HG03342 (cell line): Measurements from ENCODE around the gene PSMC3IP.
"Not testable (repeated sequence)": the region's sequence is repeated elsewhere in the genome, so short reads cannot be mapped to it uniquely, and the experiment has no call there.

Experiments
- ATAC-seq: cut with Tn5 transposase; IDR thresholded peaks from one replicate; pipeline ENCODE4 v1.9.1; 2021; ENCODE audit warnings: mild to moderate bottlenecking, moderate library complexity; ENCODE audit not compliant: unreplicated experiment

The PSMC3IP gene

GRCh38 chr17:42541041-42541833, 36.3 kb downstream of the PSMC3IP start:
- no peak for ATAC-seq

GRCh38 chr17:42540558-42540957, 37.0 kb downstream of the PSMC3IP start:
- ATAC-seq, result not testable (repeated sequence)

GRCh38 chr17:42538482-42538881, 39.0 kb downstream of the PSMC3IP start:
- ATAC-seq, result no peak

- ATAC-seq, result no peak
These were observed 39.6 kb downstream of the PSMC3IP start for GRCh38 chr17:42537826-42538451.

- no peak for ATAC-seq
These were observed 40.2 kb downstream of the PSMC3IP start for GRCh38 chr17:42537156-42537805.

- ATAC-seq, result peak; percentile 51
These were observed 41.0 kb downstream of the PSMC3IP start for GRCh38 chr17:42536372-42537155.

- peak; percentile 80 for ATAC-seq
These were observed 41.5 kb downstream of the PSMC3IP start, which contains the start of gene NAGLU for GRCh38 chr17:42536048-42536371. Gene NAGLU, plus strand, starts transcription at chr17:42536241. Its CDS starts 32 bp downstream, at chr17:42536273.

- no peak for ATAC-seq
These were observed 42.1 kb downstream of the PSMC3IP start for GRCh38 chr17:42535155-42536047.

- ATAC-seq, result no peak
These were observed 45.8 kb downstream of the PSMC3IP start for GRCh38 chr17:42531455-42532354.

- ATAC-seq, result no peak
These were observed 46.5 kb downstream of the PSMC3IP start for GRCh38 chr17:42530952-42531454.

GRCh38 chr17:42529061-42529460, 48.5 kb downstream of the PSMC3IP start:
- no peak for ATAC-seq

- ATAC-seq, result no peak
These were observed 49.6 kb downstream of the PSMC3IP start for GRCh38 chr17:42527932-42528331.

GRCh38 chr17:42526031-42526444, 51.5 kb downstream of the PSMC3IP start:
- ATAC-seq, result no peak

GRCh38 chr17:42525221-42525620, 52.3 kb downstream of the PSMC3IP start:
- no peak for ATAC-seq

GRCh38 chr17:42522798-42523278, 54.7 kb downstream of the PSMC3IP start:
- no peak for ATAC-seq
